GM19099 (cell line): ENCODE results near the gene DNAJB13.

ENCODE experiments used
- POLR2A ChIP-seq: IDR thresholded peaks from 3 replicates; pipeline ENCODE4 v1.6.1; 2011; ENCODE audit warnings: low read depth; ENCODE audit not compliant: insufficient read length; ENCODE audit errors: extremely low read depth

DNAJB13 gene

GRCh38 chr11:73981051-73981805 is 30.4 kb downstream of the DNAJB13 start:
- TF ChIP-seq POLR2A: no peak

- peak; percentile 94 for TF ChIP-seq POLR2A
Observed at GRCh38 chr11:73982595-73982989, 31.8 kb downstream of the DNAJB13 start, which contains the start of gene UCP2. Gene UCP2 (minus strand): TSS chr11:73982843. CDS start chr11:73978378, 4,465 bp downstream.

GRCh38 chr11:73982990-73983740 is 32.3 kb downstream of the DNAJB13 start:
- TF ChIP-seq POLR2A: peak; percentile 81

GRCh38 chr11:73983741-73984538 is 33.1 kb downstream of the DNAJB13 start:
- no peak for TF ChIP-seq POLR2A

- TF ChIP-seq POLR2A: no peak
Observed at GRCh38 chr11:73988227-73988626, 37.4 kb downstream of the DNAJB13 start.

GRCh38 chr11:73989156-73989555 is 38.3 kb downstream of the DNAJB13 start:
- no peak for TF ChIP-seq POLR2A

GRCh38 chr11:73990730-73991129 is 39.9 kb downstream of the DNAJB13 start:
- no peak for TF ChIP-seq POLR2A

GRCh38 chr11:73991471-73992006 is 40.7 kb downstream of the DNAJB13 start:
- TF ChIP-seq POLR2A: no peak

GRCh38 chr11:73995247-73995646 is 44.4 kb downstream of the DNAJB13 start:
- no peak for TF ChIP-seq POLR2A

- TF ChIP-seq POLR2A: no peak
Observed at GRCh38 chr11:73995731-73996130, 44.9 kb downstream of the DNAJB13 start.

GRCh38 chr11:73996161-73996747 is 45.4 kb downstream of the DNAJB13 start:
- no peak for TF ChIP-seq POLR2A

GRCh38 chr11:73997120-73997770 is 46.4 kb downstream of the DNAJB13 start:
- no peak for TF ChIP-seq POLR2A

- TF ChIP-seq POLR2A: no peak
Observed at GRCh38 chr11:73998846-73999575, 48.2 kb downstream of the DNAJB13 start.
